ENCODE measurements around the gene SERINC1.

DNA sequence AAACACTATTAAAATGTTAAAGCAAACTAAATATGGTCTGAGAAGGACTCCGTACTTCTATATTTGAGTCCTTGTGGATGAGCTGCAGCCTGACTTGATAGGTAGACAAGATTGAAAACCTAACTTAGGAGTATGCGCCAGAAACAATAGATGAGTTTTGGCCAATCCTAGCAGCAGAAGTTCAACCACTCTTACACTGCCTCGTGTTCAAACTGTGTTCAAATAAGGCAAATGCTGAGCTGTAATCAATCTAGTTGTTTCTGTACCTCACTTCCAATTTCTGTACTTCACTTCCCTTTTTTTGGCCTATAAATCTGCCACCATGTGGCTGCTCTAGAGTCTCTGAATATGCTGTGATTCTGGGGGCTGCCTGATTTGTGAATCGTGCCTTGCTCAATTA is 13.2 kb upstream of the SERINC1 start:
- no peak for TF ChIP-seq POLR2AphosphoS5 (IDR thresholded peaks at IDR 0.05; ENCODE audit: low read depth, low read length)
- TF ChIP-seq, protein P1, sequence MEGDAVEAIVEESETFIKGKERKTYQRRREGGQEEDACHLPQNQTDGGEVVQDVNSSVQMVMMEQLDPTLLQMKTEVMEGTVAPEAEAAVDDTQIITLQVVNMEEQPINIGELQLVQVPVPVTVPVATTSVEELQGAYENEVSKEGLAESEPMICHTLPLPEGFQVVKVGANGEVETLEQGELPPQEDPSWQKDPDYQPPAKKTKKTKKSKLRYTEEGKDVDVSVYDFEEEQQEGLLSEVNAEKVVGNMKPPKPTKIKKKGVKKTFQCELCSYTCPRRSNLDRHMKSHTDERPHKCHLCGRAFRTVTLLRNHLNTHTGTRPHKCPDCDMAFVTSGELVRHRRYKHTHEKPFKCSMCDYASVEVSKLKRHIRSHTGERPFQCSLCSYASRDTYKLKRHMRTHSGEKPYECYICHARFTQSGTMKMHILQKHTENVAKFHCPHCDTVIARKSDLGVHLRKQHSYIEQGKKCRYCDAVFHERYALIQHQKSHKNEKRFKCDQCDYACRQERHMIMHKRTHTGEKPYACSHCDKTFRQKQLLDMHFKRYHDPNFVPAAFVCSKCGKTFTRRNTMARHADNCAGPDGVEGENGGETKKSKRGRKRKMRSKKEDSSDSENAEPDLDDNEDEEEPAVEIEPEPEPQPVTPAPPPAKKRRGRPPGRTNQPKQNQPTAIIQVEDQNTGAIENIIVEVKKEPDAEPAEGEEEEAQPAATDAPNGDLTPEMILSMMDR (IDR thresholded peaks at IDR 0.05): no peak

Data from Panc1 (cell line).